Measurements from ENCODE around the gene FAR2.

FAR2 gene

GRCh38 chr12:29204521-29204920 is 55.4 kb downstream of the FAR2 start:
- DNase-seq (ENCODE audit: low read depth, low spot score) = no peak

GRCh38 chr12:29207120-29207519 is 58.0 kb downstream of the FAR2 start:
- DNase-seq (ENCODE audit: low read depth, low spot score) = no peak

GRCh38 chr12:29208060-29208459 is 59.0 kb downstream of the FAR2 start:
- DNase-seq (ENCODE audit: low read depth, low spot score) = no peak

GRCh38 chr12:29208936-29209701 is 60.0 kb downstream of the FAR2 start:
- DNase-seq (ENCODE audit: low read depth, low spot score) = no peak

GRCh38 chr12:29211696-29212095 is 62.6 kb downstream of the FAR2 start:
- DNase-seq (ENCODE audit: low read depth, low spot score) = no peak

- DNase-seq (ENCODE audit: low read depth, low spot score) = no peak
These were observed 63.8 kb downstream of the FAR2 start for GRCh38 chr12:29212682-29213403.

GRCh38 chr12:29216266-29216665 is 67.2 kb downstream of the FAR2 start:
- DNase-seq (ENCODE audit: low read depth, low spot score) = no peak

GRCh38 chr12:29216797-29217575 is 67.9 kb downstream of the FAR2 start:
- DNase-seq (ENCODE audit: low read depth, low spot score) = no peak

- no peak for DNase-seq (ENCODE audit: low read depth, low spot score)
These were observed 71.7 kb downstream of the FAR2 start for GRCh38 chr12:29220632-29221336.

GRCh38 chr12:29222200-29222599 is 73.1 kb downstream of the FAR2 start:
- no peak for DNase-seq (ENCODE audit: low read depth, low spot score)

GRCh38 chr12:29223426-29223825 is 74.3 kb downstream of the FAR2 start:
- no peak for DNase-seq (ENCODE audit: low read depth, low spot score)

GRCh38 chr12:29223956-29224543 is 75.0 kb downstream of the FAR2 start:
- DNase-seq (ENCODE audit: low read depth, low spot score) = no peak

- no peak for DNase-seq (ENCODE audit: low read depth, low spot score)
These were observed 75.5 kb downstream of the FAR2 start for GRCh38 chr12:29224572-29224971.

GRCh38 chr12:29225834-29226233 is 76.8 kb downstream of the FAR2 start:
- no peak for DNase-seq (ENCODE audit: low read depth, low spot score)

- DNase-seq (ENCODE audit: low read depth, low spot score) = no peak
These were observed 77.5 kb downstream of the FAR2 start for GRCh38 chr12:29226616-29227015.

GRCh38 chr12:29228474-29229157 is 79.5 kb downstream of the FAR2 start:
- DNase-seq (ENCODE audit: low read depth, low spot score) = no peak

- DNase-seq (ENCODE audit: low read depth, low spot score) = no peak
These were observed 80.1 kb downstream of the FAR2 start for GRCh38 chr12:29229158-29229505.

- DNase-seq (ENCODE audit: low read depth, low spot score) = no peak
These were observed 80.9 kb downstream of the FAR2 start for GRCh38 chr12:29229937-29230336.

- no peak for DNase-seq (ENCODE audit: low read depth, low spot score)
These were observed 81.9 kb downstream of the FAR2 start for GRCh38 chr12:29230800-29231560.

GRCh38 chr12:29232086-29232485 is 83.0 kb downstream of the FAR2 start:
- DNase-seq (ENCODE audit: low read depth, low spot score) = no peak
